ENCODE results near the gene EDRF1. TPM values are rescaled to one million over a fixed set of nuclear protein-coding genes. Genes with fewer than 3 reads are reported as not detected.

Gene EDRF1
- polyA plus RNA-seq, 2 of the 4 experiments (the other 2 are of a cell fraction) = 19.7 to 37.9 TPM

GRCh38 chr10:125782616-125783015, 63.1 kb downstream of the EDRF1 start:
- no peak overlapping the region for H3K4me2 ChIP-seq
- TF ChIP-seq POLR2AphosphoS2 (conservative IDR thresholded peaks at IDR 0.05; ENCODE audit: low read length) (no peak), NPAS2 (CRISPR knock-in tag; IDR thresholded peaks at IDR 0.05; ENCODE audit: borderline replicate concordance) (no peak), MYC (IDR thresholded peaks at IDR 0.05; ENCODE audit: borderline replicate concordance, low read length) (no peak), MAX (IDR thresholded peaks at IDR 0.05) (no peak), ZFP36 (IDR thresholded peaks at IDR 0.05; ENCODE audit: borderline replicate concordance, partially characterized antibody) (no peak), SREBF2 (IDR thresholded peaks at IDR 0.05) (no peak), HMGXB4 (CRISPR knock-in tag; IDR thresholded peaks at IDR 0.05; ENCODE audit: borderline replicate concordance) (no peak)
- H3K4me1 ChIP-seq = no peaks in the 10 kb centered on the region
- no peaks in the 10 kb centered on the region for H3K9me3 ChIP-seq
- POLR2A ChIA-PET = no interaction called here
- CTCF ChIA-PET = interaction anchor here (1.9 kb wide), 1 partner anchor 11 kb away, joined by 5 read pairs; no protein-coding TSS in a partner anchor
- no peak overlapping the region for H3K27ac ChIP-seq
- no peak overlapping the region for H3K4me3 ChIP-seq
- no peak for DNase-seq (ENCODE audit: low read depth in 1 of 2, low spot score in 1 of 2)
- FAIRE-seq = no peak
- 76% methylated on average over 11 of the region's 11 CpGs for WGBS (ENCODE audit: missing lambda C conversion rate)
- no peak; a peak in 1 of 6 replicates for ATAC-seq

- WGBS (ENCODE audit: missing lambda C conversion rate) = 74% methylated on average over 7 of the region's 7 CpGs
- FAIRE-seq = no peak
- POLR2A ChIA-PET = no interaction called here
Observed at GRCh38 chr10:125783408-125783807, 63.9 kb downstream of the EDRF1 start.

GRCh38 chr10:125783957-125784356, 64.4 kb downstream of the EDRF1 start:
- CTCF ChIA-PET = interaction anchor here (0.8 kb wide), 1 partner anchor 32 kb away, joined by 3 read pairs; no protein-coding TSS in a partner anchor
- DNase-seq (ENCODE audit: low read depth in 1 of 2, low spot score in 1 of 2) (no peak), FAIRE-seq (no peak), ATAC-seq (no peak)
- Histone ChIP-seq H3K4me3 (no peak overlapping the region), H3K9me3 (no peaks in the 10 kb centered on the region), H3K27ac (no peak overlapping the region), H3K4me1 (no peaks in the 10 kb centered on the region), H3K4me2 (no peak overlapping the region)
- POLR2A ChIA-PET = no interaction called here
- 81% methylated on average over 6 of the region's 6 CpGs for WGBS (ENCODE audit: missing lambda C conversion rate)
- TF ChIP-seq POLR2AphosphoS2 (conservative IDR thresholded peaks at IDR 0.05; ENCODE audit: low read length) (no peak), JUNB (IDR thresholded peaks at IDR 0.05) (no peak), HEYL (CRISPR knock-in tag; IDR thresholded peaks at IDR 0.05) (no peak), ESRRA (IDR thresholded peaks at IDR 0.05; ENCODE audit: borderline replicate concordance, low read length) (no peak), CHD4 (IDR thresholded peaks at IDR 0.05; ENCODE audit: borderline replicate concordance) (no peak), HOXB5 (CRISPR knock-in tag; IDR thresholded peaks at IDR 0.05) (no peak), GATA3 (IDR thresholded peaks at IDR 0.05; ENCODE audit: borderline replicate concordance) (no peak), CHD2 (IDR thresholded peaks at IDR 0.05; ENCODE audit: low read length, partially characterized antibody) (no peak)

More at GRCh38 chr10:125783408-125783807, 63.9 kb downstream of the EDRF1 start:
- no peaks in the 10 kb centered on the region for H3K9me3 ChIP-seq
- TF ChIP-seq HOXA7 (CRISPR knock-in tag; IDR thresholded peaks at IDR 0.05) = no peak
- no peak for TF ChIP-seq EHF (CRISPR knock-in tag; IDR thresholded peaks at IDR 0.05)
- no peak for TF ChIP-seq MAX (IDR thresholded peaks at IDR 0.05)
- TF ChIP-seq ZFP36 (IDR thresholded peaks at IDR 0.05; ENCODE audit: borderline replicate concordance, partially characterized antibody) = no peak
- no peak for TF ChIP-seq RAD21 (conservative IDR thresholded peaks at IDR 0.05 in 1 of 2, IDR thresholded peaks at IDR 0.05 in 1 of 2)
- TF ChIP-seq FOSB (CRISPR knock-in tag; IDR thresholded peaks at IDR 0.05) = no peak
- no peak for TF ChIP-seq RFX5 (IDR thresholded peaks at IDR 0.05)
- no peak overlapping the region for H3K4me3 ChIP-seq
- DNase-seq (ENCODE audit: low read depth in 1 of 2, low spot score in 1 of 2) (no peak), ATAC-seq (no peak)
- CTCF ChIA-PET = no interaction called here
- H3K27ac ChIP-seq = no peak overlapping the region
- H3K4me1 ChIP-seq = no peaks in the 10 kb centered on the region
- H3K4me2 ChIP-seq = no peak overlapping the region

All from A549 (cell line).